SKM-1 (cell line): ENCODE data around the gene TSPEAR.

Experiments used
- DNase-seq: peaks from one replicate; lab custom pipeline; 2025; ENCODE audit not compliant: unreplicated experiment; lab: John Stamatoyannopoulos, UW

Gene TSPEAR

GRCh38 chr21:44531606-44532564, 179.5 kb downstream of the TSPEAR start:
- no peak for DNase-seq

DNA sequence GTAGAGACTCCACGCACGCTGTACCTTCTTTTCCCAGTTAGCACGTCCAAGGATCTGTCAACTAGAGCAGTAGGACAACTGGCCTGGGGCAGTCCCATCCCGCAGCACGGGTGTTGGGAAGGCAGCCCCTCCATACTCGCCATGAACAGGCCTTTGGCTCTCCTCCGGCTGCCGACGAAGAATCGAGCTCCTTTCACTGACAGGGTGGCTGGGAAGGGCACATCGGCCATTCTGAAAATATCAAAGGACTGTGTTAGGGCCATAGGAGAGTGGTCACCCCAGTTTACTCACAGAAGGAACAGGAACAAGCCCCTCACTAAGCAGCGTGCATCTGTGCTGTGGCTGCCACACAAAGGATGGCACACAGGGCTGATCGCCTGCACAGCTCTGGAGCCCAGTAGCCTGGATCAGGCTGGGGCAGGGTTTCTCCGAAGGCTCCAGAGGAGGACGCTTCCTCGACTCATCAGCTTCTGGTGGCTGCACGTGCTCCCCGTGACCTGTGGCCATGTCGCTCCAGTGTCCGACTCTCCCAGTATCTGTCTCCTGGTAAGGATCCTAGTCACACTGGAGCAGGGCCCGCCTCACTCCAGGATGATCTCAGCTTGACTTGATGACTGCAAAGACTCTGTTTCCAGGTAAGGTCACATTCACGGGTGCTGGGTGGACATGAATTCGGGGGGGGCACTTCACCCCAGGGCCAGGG, 180.3 kb downstream of the TSPEAR start:
- no peak for DNase-seq

GRCh38 chr21:44530221-44530902, 181.0 kb downstream of the TSPEAR start:
- no peak for DNase-seq

DNA sequence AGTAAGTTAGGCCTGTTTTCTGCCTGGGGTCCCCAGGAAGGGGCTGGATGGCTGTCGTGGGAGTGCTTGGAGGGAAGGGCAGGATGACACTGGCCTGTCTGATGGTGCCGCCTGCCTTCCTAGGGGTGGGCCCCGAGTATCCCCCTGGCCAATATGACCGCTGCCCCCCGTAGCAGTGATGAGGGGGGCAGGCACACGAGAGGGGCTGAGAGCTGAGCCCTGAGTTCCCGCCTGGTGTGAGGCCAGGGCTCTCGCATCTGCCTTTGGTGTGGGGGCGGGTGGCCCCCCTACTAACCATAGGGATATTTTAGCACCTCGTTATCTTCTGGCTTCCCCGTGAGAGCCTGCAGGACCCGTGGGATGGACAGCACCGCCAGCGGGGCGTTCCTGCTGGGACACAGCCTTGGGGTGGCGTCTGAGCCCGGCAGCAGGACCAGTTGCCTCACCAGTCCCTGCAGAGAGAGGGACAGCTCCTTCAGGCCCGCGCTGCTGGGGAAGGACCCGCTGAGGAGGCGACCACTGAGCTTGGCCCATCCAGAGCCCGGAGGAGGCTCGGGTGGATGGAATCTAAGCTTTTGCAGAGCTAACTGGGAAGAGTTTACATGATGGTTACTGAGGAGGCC, 181.8 kb downstream of the TSPEAR start:
- DNase-seq, result no peak

DNA sequence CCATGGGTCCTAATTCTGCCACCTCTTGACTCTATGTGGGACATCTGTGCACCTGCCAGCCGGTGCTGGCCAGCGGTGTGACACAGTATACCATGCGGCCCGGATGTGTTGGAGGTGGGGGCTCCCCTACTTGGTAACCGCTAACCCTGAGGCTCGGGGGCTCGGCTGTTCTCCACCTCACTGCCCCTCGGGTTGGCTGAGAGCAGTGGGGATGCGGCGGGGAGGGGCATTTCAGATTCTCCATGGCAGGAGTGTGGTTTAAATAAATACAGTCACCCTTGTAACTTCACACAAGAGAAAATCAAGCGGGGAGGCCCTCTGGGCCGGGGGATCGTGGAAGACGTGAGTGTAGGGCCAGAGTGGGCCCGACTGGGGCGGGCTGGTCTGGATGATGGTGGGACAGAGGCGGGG, 182.4 kb downstream of the TSPEAR start:
- no peak for DNase-seq

GRCh38 chr21:44528634-44528995, 182.8 kb downstream of the TSPEAR start:
- no peak for DNase-seq

DNA sequence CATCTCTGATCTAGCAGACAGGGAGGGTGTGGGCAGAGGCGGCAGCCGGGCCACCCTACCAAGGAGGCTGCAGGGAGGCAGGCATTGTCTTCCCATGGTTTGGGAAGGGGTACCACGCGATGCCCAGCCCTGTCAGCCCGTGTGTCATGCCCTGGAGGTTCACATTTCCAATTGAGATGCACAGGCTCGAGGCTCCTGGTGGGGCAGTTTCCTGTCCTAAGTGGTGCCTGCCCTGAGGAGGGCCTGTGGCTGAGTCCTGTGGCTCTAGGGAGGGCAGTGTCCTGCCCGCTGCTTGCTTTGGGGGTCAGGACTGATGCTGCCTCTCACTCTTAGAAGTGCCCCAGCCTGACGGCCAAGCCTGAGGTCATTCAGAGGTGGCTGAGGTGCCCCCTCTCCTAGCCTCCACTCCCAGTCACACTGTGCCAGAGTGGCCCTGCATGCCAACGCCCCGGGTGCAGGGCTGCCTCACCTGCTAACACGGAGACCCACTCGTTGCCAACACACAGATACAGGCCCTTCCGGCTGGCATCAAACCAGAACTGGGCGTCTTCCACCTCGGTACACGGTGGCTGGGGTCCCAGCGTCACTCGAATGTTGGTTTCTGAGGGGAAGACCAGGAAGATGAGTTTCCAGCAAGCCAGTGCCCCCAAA, 183.3 kb downstream of the TSPEAR start:
- DNase-seq, result no peak

DNA sequence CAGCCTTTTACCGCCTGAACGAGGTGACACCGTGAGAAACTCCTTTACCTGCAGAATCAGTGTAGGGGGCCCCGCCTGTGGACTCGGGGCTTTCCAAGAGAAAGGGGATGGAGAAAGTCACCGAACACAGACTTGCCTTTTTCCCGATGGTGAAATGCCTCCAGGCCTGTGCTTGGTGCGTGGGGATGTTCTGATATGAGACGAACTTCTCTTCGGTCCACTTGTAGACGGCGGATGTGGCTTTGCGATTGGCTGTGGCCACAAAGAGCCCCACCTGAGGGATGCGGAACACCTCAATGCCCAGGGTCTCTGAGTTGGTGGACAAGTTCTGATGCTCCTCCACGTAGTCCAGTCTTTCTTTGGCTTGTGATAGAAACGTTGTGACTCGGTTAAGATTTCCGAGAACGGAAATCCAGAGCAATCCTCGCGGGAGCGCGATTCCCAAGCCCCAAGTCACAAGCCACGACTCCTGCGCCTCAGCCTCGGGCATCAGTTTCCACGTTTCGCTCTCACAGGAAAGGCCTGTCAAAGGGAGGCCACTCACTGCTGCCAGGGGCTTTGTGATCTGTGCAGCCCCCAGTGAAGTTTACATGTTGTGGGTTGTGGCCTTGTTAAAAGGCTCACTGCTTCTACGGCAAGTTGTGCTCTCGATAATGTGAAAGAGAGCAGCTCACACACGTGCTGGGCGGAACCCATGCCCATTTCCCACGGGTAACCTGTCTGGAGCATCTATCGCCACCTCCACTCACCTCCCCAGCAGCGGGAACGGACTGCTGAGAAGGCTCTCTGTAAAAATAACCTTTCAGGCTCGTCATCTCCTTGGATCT, 184.0 kb downstream of the TSPEAR start:
- no peak for DNase-seq

- no peak for DNase-seq
These were observed 185.0 kb downstream of the TSPEAR start for GRCh38 chr21:44526096-44526997.

DNA sequence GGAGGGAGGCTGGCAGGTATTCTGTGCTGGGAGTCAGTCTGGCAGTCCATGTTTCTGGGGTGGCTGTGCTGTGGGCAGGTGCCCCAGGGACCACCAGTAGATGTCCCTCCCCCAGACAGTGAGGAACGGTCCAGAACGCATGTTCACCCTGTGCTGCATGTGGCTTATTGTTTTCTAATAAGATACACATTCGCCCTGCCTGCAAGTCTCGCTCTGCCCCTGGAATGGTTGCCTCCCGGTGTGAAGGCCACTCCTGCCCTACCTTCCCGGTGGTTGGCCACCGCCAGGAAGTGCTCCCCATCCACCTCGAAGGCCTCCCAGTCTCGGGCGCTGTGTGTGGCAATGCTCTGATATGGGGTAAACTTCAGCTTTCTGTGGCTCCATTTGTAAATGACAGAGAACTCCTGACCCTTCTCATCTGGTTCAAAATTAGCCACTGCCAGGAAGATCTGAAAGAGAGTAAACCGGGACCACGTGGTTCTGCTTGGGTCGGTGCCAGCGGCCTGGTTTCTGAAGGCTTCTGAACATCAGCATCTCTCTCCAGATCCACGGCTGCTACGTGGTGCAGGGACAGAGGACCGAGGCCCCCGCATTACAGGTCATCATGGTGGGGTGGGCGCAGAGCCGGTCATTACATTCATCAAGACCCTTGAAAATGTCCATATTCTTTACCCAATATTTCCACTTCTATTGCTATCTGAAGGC, 185.8 kb downstream of the TSPEAR start:
- no peak for DNase-seq

DNA sequence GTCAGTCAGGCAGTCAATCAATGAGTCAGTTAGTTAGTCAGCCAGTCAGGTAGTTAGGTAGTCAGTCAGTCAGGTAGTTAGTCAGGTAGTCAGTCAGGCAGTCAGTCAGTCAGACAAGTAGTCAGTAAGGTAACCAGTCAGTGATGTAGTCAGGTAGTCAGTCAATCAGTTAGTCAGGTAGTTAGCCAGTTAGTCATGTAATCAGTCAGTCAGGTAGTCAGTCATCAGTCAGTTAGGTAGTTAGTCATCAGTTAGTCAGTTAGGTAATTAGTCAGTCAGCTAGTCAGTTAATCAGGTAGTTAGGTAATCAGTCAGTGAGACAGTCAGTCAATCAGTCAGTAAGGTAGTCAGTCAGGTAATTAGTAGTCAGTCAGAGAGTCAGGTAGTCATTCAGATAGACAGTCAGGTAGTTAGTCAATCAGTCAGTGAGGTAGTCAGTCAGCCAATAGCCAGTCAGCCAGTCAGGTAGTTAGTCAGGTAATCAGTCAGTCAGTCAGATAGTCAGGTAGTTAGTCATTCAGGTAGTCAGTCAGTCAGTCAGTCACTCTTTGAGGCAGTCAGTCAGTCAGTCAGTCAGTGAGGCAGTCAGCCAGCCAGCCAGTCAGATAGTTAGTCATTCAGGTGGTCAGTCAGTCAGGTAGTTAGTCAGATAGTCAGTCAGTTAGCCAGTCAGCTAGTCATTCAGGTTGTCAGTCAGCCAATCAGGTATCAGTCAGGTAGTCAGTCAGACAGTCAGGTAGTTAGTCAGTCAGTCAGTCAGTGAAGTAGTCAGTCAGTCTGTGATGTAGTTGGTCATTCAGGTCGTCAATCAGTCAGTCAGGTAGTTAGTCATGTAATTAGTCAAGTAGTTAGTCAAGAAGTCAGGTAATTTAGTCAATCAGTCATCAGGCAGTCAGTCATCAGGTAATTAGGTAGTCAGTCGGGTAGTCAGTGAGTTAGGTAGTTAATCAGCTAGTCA, 186.7 kb downstream of the TSPEAR start:
- DNase-seq, result no peak

DNA sequence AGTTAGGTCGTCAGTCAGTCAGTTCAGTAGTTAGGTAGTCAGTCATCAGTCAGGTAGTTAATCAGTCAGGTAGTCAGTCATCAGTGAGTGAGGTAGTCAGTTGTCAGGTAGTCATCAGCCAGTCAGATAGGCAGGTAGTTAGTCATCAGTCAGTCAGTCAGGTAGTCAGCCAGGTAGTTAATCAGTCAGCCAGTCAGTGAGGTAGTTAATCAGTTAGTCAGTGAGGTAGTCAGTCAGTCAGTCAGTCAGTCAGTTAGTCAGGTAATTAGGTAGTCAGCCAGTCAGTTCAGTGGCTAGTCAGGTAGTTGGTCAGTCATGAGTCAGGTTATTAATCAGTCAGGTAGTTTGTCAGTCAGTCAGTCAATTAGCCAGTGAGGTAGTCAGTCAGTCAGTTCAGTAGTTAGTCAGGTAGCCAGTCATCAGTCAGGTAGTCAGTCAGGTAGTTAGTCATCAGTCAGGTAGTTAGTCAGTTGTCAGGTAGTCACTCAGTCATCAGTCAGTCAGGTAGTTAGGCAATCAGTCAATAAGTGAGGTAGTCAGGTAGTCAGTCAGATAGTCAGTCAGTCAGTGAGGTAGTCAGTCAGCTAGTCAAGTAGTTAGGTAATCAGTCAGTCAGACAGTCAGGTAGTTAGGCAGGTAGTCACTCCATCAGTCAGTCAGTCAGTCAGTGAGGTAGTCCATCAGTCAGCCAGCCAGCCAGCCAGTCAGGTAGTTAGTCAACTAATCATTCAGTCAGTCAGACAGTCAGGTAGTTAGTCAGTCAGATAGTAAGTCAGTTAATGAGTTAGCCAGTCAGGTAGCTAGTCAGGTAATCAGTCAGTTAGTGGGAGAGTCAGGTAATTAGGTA, 187.6 kb downstream of the TSPEAR start:
- DNase-seq, result no peak

- no peak for DNase-seq
These were observed 188.6 kb downstream of the TSPEAR start for GRCh38 chr21:44522753-44523204.

DNA sequence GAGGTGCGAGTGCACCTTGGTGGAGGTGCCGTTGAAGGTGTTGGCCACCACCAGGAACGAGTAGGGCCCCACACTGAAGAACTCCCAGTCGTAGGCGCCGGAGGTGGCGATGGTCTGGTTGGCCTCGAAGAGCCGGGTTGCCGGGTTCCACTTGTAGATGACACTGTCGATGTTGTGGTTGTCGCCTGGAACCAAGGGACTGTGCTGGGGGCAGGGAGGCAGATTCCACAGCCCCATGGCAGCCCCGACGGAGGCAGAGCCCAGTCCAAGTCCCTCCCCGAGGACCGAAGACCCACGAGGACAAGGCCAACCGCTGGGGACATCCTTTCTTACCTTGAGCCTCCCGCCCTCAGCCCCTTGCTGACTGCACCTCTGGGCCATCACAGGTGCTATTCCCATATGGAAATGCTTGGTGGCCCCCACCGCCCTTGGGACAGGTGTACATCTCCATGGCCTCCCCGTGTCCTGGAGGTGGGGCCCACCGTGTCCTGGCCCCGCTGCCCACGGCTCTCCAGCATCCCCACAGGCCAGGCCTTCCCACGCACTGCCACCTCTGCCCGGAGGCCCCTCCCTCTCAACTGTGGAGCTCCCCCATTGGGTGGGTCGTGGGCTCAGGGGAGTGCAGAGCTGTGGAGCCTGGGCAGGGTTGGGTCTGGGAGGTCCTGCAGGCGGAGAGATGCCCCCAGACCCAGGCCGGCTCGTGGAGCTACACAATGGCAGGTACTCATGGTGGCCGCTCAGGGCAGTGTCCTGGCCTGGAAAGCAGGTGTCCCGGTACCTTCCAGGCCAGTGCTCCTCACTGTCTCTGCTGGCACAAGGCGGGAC, 189.2 kb downstream of the TSPEAR start:
- DNase-seq, result no peak

DNA sequence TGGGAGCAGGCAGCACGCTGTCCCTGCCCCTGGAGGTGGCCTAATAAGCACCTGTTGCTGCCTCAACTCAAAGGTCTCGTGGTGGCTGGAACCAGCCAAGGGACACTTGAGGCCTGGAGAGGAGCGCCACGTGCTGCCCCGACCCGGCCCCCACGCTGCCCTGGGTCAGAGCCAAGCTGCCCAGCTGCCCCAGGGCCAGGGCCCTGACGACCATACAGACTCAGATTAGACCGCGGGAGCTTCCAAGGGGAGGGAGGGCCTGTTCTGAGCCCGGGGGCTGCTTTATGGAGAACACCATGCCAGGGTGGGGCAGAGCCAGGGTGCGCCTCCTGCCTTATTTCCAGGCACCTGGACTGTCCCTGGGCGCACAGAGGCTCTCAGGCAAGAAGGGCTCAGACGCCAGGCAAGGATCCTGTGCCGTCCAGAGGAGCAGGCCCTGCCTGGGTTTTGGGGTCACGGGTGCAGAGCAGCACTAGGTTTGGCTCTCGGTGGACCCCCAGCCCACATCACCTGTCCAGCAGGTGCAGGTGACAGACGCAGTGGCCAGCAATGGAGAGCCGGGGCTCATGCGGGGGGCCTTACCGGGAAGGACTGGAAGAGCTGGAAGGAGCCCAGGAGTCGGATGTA, 190.0 kb downstream of the TSPEAR start:
- no peak for DNase-seq
